ENCODE data around the gene WSCD2. TPM values are rescaled to one million over a fixed set of nuclear protein-coding genes. Genes with fewer than 3 reads are reported as not detected.
A peak's percentile ranks its signal among the peaks of the same experiment; 100 is the strongest.

Gene WSCD2
- total and polyA plus RNA-seq, 12 donors = 0.01 to 2.8 (median 0.44) TPM; not detected in 3

DNA sequence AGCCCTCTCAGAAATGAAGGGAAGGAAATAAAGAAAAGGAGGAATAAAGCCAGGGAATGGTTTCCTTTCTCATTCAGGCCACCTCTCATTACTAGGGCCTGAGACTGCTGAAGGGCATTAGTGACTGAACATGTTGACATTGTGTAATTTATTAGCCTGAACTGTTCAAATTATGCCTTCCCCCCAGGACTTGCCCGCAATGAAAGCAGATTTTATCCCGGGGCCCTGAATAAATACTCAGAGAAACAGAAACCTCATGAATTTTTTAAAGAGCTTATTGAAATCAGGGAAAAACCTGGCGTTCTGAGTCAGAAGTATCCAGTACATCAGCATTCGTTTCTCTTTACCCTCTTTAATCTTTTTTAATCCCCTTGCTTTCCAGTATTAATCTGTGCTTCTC lies 35.9 kb upstream of the WSCD2 start:
- TF ChIP-seq, protein P1, sequence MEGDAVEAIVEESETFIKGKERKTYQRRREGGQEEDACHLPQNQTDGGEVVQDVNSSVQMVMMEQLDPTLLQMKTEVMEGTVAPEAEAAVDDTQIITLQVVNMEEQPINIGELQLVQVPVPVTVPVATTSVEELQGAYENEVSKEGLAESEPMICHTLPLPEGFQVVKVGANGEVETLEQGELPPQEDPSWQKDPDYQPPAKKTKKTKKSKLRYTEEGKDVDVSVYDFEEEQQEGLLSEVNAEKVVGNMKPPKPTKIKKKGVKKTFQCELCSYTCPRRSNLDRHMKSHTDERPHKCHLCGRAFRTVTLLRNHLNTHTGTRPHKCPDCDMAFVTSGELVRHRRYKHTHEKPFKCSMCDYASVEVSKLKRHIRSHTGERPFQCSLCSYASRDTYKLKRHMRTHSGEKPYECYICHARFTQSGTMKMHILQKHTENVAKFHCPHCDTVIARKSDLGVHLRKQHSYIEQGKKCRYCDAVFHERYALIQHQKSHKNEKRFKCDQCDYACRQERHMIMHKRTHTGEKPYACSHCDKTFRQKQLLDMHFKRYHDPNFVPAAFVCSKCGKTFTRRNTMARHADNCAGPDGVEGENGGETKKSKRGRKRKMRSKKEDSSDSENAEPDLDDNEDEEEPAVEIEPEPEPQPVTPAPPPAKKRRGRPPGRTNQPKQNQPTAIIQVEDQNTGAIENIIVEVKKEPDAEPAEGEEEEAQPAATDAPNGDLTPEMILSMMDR (IDR thresholded peaks at IDR 0.05) = no peak
- H3K36me3 ChIP-seq = no peaks in the 10 kb centered on the region
- no peaks in the 10 kb centered on the region for H3K4me1 ChIP-seq
- no peak for ATAC-seq
- peaks cover 0 to 13% (median 2%) of the 10 kb centered on the region in 11 donors for H3K9me3 ChIP-seq
- 70 to 79% methylated on average over 4 of the region's 4 CpGs for WGBS, 2 donors
- H3K27me3 ChIP-seq = peaks cover 0 to 65% (median 30%) of the 10 kb centered on the region in 7 donors
- no peak for DNase-seq
- no peak overlapping the region for H3K27ac ChIP-seq
- no peak overlapping the region for H3K4me3 ChIP-seq
- intact Hi-C loops (cut with DNase I) = loop anchor here in 6 of 10 donors (10.0 kb wide), 2 partner anchors 362 to 372 kb away; no protein-coding TSS in a partner anchor

DNA sequence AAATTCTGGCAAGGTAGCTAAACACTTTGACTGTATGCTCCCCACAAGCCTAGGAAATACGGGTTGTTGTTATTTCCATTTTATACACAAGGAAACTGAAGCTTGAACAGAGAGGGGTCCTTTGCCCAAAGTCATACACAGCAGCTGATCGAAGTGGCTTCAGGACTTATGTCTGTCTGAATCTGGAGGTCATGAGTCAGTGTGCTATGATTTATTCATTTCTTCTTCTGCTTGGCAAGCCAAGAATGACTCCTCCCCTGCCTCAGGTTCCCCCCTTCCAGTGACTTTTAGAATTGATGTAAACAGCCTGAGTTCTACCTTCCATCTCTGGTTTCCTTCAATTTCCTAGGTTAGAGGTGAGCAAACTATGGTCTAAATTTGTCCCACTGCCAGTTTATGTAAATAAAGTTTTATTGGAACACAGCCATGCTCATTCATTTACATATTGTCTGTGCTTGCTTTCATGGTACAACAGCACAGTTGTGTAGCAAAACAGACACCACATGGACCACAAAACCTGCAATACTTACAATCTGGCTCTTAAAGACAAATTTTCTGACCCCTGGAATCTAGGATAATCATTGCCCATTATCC lies 34.9 kb upstream of the WSCD2 start:
- TF ChIP-seq, protein P1 (IDR thresholded peaks at IDR 0.05) = no peak
- Histone ChIP-seq H3K9me3 (peaks cover 0 to 4% (median 0%) of the 10 kb centered on the region in 11 donors), H3K36me3 (no peaks in the 10 kb centered on the region), H3K27ac (no peak overlapping the region), H3K27me3 (peaks cover 0 to 65% (median 30%) of the 10 kb centered on the region in 7 donors), H3K4me1 (no peaks in the 10 kb centered on the region), H3K4me3 (no peak overlapping the region)
- DNase-seq (no peak), ATAC-seq (no peak)
- 67% methylated on average over 2 of the region's 2 CpGs for WGBS, 2 donors
- intact Hi-C loops (cut with DNase I) = loop anchor here in 6 of 10 donors (10.0 kb wide), 2 partner anchors 361 to 371 kb away; no protein-coding TSS in a partner anchor

DNA sequence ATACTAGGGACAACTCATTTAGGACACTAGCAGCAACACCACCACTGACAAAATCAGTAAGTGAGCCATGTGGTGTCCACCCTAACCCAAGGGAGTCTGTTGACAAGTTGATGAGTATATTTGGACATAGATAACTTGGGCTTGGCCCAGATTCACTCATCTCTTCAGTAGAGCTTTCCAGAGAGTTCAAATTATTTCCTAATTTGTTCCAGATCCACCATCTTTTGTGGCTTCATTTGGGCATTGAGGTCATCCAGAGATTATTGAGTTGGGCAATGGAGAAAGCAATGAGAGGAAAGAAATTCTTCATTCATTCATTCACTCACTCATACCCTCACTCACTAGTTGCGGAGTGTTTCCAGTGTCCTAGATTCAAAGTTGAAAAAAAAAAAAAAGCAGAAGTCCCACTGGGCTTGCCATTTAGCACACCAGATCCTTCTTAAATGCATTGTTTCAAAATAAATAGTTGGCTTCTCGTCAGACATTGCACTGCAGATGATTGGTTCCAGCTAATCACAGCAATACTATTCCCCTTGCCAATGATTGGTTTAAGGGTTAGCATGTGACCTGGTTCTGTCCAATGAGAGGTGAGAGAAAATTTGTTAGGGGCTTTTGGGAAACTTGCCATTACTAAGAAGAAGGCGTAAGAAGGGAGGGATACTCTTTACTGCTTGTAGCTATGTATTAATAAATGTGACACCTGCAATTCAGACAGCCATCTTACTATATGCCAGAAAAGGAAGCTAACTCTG lies 31.8 kb upstream of the WSCD2 start:
- Histone ChIP-seq H3K27ac (no peak overlapping the region), H3K4me1 (no peaks in the 10 kb centered on the region), H3K36me3 (no peaks in the 10 kb centered on the region), H3K27me3 (peaks cover 0 to 61% (median 41%) of the 10 kb centered on the region in 7 donors), H3K4me3 (no peak overlapping the region), H3K9me3 (no peaks in the 10 kb centered on the region)
- peak in 1 of 8 donors; percentile 61 for ATAC-seq
- no peak for DNase-seq
- intact Hi-C loops (cut with DNase I) = loop anchor here in 7 of 10 donors (5.0 to 10.0 kb wide), 4 partner anchors 357 to 415 kb away; no protein-coding TSS in a partner anchor
- WGBS, 2 donors = 70 to 76% methylated on average over 3 of the region's 3 CpGs
- TF ChIP-seq, protein P1 (IDR thresholded peaks at IDR 0.05) = no peak

DNA sequence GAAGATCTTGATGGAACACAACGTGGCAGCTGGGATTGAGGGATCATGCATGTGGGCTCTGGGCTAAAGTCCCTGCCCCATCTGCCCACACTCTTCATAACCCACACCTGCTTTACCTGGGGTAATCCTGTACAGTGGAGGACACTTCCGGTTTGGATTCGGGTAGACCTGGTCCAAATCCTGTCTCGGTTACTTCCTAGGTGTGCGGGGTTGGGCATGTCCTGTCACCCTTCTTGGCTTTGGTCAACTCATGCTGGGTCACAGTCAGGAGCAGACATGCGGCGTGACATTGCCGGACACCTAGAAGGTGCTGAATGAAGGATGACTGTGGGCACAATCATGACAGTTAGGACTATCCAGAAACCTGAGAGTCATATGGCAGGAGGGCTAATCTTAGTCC lies 30.7 kb upstream of the WSCD2 start:
- H3K27me3 ChIP-seq = peaks cover 0 to 59% (median 33%) of the 10 kb centered on the region in 7 donors
- TF ChIP-seq, protein P1 (IDR thresholded peaks at IDR 0.05) = no peak
- no peak overlapping the region for H3K27ac ChIP-seq
- H3K4me3 ChIP-seq = no peak overlapping the region
- intact Hi-C loops (cut with DNase I) = loop anchor here in 7 of 10 donors (5.0 to 10.0 kb wide), 4 partner anchors 356 to 414 kb away; no protein-coding TSS in a partner anchor
- no peaks in the 10 kb centered on the region for H3K36me3 ChIP-seq
- H3K4me1 ChIP-seq = no peaks in the 10 kb centered on the region
- no peaks in the 10 kb centered on the region for H3K9me3 ChIP-seq
- ATAC-seq = no peak
- WGBS, 2 donors = 86 to 88% methylated on average over 8 of the region's 8 CpGs
- DNase-seq = no peak

Measured in heart right ventricle (tissue), 16 donors.